Transverse colon (tissue), 3 donors: ENCODE results near the gene PSMD12.

Experiments
- CTCF ChIP-seq, 5 experiments: fragments of 200-600 bp in 3 of 5; fragments of 450-650 bp in 2 of 5; sonication (generic) in 3 of 5; IDR thresholded peaks; 1 replicate in 2 of 5; 2 replicates in 3 of 5; pipeline ENCODE4 v1.5.1; 2016 to 2017; ENCODE audit warnings: antibody characterized with exemption in 5 of 5, inconsistent platforms in 3 of 5, mild to moderate bottlenecking in 2 of 5, moderate library complexity in 1 of 5
- EP300 ChIP-seq: sonication (generic); formaldehyde crosslinking; IDR thresholded peaks from one replicate; pipeline ENCODE4 v1.6.1; 2017; ENCODE audit warnings: antibody characterized with exemption, low read depth
- POLR2A ChIP-seq: fragments of 450-650 bp; IDR thresholded peaks from one replicate; pipeline ENCODE4 v1.6.1; 2016; ENCODE audit warnings: antibody characterized with exemption, mild to moderate bottlenecking, moderate library complexity

- TF ChIP-seq CTCF (IDR thresholded peaks at IDR 0.05) (no peak), POLR2A (no peak), EP300 (no peak)
Observed at GRCh38 chr17:67353929-67354574, 12.3 kb downstream of the PSMD12 start.
